ENCODE measurements around the gene HTR3C.
A peak's percentile ranks its signal among the peaks of the same experiment; 100 is the strongest.
"Not testable (repeated sequence)": the region's sequence is repeated elsewhere in the genome, so short reads cannot be mapped to it uniquely, and the experiment has no call there.

The HTR3C gene, protein sequence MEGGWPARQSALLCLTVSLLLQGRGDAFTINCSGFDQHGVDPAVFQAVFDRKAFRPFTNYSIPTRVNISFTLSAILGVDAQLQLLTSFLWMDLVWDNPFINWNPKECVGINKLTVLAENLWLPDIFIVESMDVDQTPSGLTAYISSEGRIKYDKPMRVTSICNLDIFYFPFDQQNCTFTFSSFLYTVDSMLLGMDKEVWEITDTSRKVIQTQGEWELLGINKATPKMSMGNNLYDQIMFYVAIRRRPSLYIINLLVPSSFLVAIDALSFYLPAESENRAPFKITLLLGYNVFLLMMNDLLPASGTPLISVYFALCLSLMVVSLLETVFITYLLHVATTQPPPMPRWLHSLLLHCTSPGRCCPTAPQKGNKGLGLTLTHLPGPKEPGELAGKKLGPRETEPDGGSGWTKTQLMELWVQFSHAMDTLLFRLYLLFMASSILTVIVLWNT

DNA sequence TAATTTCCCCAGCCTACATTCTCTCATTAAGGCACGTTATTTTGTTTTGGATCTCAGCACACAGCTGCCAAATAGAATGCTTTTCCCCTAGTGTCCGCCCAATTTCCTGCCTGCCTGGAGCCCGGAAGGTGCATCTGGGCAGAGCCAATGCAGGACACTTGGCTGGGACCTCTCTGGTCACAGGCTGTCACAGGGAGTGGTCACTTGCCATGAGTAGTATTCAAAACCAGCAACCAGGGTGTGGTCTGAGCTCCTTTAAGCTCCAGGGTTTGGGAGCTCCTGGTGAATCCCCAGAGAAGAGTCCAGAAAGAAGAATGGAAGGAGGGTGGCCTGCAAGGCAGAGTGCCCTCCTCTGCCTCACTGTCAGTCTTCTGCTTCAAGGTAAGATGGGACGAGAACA lies at the start of gene HTR3C:
TSS of gene HTR3C (plus strand) at position 281 of the 400 bp plus-strand sequence. CDS start at position 315, 34 bp downstream.
- no peak for DNase-seq

DNA sequence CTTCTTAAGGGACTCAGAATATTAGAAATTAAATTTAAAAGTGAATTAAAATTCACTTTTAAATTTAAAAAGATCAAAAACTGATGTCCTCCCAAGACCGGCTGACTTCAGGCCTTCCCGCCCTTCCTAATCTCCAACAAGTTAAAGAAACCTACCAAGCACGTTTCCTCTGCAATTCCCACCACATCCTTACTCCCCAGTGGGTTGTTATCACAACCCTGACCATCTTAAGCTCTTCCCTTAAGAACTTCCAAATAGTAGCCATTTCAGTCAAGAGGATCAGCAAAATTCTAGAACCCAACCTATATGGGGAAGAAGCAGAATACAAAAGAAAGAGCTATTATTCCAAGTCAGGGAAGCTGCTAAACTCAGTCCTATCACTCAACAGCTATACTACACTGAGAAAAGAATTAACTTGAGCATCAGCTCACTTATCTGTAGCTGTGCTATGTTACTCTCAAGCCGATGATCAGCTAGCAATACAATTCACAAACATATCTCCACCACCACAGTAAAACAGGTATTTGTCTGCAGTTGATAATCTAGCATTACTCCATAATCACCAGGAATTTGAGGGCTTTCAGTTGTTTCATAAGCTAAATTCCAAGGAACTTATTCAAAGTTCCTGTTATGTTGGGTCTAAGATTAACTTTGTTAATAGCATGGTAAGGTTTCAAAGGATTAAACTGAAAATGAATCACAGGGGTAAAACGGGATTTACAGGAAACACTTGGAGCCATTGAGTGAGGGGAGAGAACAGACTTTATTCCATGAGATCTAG lies 49.5 kb upstream of the HTR3C start:
- DNase-seq = no peak

DNA sequence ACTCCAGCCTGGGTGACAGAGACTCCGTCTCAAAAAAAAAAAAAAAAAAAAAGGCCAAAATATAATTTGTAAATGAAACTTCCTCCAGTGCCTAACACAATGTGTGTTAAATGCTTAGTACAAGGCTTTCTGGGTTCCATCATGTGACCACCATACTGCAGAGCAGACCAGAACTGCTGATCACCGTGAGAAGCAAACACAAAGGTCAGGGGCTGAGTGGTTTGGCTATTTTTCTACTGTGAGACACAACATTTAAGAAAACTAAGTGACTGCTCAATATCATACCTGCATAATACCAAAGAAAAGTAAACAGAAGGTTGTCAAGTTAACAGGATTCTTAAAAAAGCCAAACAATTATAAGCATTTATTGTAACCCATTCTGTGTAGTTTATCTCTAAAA lies 48.4 kb upstream of the HTR3C start:
- no peak for DNase-seq

DNA sequence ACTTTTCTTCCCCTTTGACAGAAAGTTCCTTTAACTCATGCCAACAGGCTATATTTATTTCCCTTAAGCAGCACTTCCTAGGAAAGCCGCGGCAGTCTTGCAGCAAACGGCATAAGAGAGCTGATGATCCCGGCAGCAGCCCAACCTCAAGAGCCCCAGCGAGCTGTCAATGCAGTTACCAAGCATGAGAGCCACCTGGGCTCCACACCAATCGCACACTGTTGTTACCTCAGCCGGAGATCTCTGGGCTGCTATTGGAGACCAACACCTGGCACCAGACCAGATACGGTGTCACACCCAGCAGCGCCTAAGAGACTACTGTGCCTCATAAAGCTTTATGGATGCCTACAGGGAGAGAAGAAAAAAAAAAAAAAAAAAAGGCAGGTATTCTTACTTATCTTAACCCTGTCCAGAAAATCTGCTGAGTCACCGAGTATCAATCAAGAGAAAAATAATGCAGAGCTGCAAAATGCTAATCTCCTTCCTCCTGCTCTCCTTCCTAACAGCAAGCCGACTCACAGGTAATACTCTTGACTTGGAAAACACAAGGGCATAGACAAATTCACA lies 46.8 kb upstream of the HTR3C start:
- peak; percentile 98 for DNase-seq

DNA sequence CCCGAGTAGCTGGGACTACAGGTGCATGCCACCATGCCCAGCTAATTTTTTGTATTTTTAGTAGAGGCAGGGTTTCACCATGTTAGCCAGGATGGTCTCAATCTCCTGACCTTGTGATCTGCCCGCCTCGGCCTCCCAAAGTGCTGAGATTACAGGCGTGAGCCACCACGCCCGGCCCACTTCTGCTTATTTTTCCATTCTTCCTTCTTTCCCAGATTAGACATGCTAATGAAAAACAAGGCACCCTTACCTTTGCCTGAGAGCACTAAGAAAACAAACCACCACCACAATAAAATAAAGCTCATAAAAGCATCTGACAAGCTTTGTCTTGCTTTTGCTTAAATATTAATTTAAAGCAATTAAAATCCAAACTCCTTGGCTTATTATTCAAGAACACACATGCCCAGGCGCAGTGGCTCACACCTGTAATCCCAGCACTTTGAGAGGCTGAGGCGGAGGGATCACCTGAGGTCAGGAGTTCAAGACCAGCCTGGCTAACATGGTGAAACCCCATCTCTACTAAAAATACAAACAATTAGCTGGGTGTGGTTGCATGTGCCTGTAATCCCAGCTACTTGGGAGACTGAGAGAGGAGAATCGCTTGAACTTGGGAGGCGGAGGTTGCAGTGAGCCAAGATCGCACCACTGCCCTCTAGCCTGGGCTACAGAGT lies 45.6 kb upstream of the HTR3C start:
- DNase-seq = not testable (repeated sequence)

DNA sequence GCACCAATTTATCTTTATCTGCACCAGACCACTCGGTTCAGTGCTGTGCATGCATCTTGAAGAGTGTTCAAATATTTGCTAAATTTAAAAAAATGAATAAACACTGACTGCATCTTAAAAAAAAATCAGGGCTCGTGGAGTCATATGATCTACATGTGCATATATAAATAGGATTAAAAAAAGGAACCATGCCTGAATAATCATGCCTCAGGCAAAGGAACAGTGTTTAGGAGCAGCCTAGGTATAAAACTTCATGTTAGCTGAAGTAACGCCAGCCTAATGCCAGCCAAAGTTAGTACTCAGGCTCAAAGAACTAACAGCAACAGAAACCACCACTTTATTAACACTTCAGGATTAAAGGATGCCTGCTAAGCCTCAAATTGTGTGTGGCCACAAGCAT lies 44.7 kb upstream of the HTR3C start:
- no peak for DNase-seq

DNA sequence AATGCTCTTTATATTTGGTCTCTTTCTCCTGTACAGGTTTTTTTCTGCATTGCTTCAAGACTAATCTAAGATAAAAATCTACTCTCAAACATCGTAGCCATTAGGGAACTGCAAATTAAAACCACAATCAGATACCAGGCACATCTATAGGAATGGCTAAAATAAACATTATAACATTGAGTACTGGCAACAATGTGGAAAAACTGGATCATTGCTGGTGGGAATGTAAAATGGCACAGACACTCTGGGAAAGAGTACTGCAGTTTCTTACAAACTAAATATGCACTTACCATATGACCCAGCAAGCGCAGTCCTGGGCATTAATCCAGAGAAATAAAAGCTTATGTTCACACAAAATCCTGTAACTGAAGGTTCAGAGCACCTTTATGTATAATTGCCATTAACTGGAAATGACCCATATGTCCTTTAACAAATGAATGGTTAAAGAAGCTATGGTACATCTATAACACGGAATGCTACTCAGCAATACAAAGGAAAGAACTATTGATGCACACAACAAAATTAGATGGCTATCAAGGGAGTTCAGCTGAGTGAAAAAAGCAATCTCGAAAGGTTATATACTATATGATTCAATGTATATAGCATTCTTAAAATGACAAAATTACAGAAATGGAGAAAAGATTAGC lies 41.5 kb upstream of the HTR3C start:
- DNase-seq = no peak

DNA sequence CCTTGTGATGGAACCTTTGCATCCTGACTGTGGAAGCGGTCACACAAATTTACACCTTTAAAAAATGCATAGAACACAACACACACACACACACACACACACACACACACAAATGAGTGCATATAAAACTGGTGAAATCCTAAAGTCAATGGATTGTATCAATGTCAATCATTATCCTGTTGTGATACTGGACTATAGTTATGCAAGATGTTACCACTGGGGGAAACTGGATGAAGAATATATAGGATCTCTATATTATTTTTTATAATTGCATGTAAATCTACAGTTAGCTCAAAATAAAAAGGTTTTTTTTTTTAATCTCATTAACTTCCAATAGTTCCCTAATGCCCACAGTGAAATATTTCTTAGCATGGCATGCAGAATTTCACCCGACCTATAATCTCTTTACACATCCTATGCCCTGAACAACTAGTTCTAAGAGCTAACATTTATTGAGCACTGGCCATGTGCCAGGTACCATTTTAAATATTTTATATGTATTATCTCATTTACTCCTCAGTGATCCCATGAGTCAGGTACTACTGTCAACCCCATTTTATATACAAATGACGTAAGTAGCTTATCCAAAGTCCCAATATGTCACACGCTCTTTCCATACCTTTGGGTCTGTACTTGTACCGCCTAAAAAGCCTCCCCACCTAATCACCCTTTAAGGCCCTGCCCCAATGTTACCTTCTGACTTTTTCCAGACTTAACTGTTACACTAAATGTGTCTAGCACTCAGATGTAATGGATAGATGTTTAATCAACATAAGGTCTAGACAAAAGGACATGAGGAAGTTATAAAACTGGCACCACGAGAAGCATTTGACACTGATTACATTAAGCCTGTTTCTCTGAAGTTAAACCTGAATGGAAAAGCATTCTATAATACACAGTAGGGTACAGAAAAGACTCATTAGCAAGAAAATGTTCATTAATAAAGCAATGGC lies 40.6 kb upstream of the HTR3C start:
- DNase-seq = no peak

DNA sequence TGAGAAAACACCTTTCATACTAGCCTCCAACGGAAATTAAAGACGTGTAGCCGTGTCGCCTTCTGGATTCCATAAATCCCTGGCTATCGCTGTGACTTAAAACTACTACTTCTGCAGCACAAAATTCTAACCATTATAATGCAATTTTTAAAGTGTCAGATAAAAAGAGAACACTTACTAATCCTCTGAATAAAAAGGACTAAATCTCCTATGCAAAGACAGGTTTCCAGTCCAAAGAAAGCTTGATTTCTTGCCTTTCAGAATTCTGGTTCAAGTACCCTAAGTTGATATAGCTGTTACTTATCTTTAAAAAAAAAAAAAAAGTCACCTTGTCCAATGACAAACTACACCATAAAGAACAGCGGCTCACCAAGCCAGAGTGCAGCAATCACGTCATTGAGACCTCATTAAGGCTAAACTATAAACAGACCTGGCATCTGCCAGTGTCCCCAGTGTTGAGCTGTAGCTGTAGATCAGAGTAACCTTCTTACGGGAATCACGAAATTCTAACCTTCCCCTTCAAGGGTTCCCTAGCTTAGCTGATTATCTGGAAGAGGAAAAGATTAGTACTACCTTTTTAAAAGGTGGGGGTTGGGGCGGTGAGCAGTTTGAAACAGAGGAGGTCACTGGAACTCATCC lies 37.3 kb upstream of the HTR3C start:
- DNase-seq = no peak

DNA sequence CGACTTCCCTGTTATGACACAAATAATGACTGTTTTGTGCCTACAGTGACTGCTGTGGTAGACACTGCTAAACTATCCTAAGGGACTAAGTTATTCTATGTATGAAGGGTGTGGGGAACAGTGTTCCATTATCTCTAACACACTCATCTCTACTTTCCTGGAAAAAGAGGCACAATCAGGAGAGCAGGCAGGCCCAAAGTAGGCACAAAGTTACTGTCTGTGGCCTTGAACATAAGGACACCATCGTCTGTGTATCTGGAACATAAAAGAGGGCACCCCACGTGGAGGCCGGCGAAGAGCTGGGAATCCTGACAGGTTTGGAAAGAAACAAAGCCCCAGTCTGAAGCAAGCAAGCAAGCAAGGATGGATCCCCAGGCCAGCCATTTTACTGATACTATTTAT lies 36.7 kb upstream of the HTR3C start:
- DNase-seq = no peak

DNA sequence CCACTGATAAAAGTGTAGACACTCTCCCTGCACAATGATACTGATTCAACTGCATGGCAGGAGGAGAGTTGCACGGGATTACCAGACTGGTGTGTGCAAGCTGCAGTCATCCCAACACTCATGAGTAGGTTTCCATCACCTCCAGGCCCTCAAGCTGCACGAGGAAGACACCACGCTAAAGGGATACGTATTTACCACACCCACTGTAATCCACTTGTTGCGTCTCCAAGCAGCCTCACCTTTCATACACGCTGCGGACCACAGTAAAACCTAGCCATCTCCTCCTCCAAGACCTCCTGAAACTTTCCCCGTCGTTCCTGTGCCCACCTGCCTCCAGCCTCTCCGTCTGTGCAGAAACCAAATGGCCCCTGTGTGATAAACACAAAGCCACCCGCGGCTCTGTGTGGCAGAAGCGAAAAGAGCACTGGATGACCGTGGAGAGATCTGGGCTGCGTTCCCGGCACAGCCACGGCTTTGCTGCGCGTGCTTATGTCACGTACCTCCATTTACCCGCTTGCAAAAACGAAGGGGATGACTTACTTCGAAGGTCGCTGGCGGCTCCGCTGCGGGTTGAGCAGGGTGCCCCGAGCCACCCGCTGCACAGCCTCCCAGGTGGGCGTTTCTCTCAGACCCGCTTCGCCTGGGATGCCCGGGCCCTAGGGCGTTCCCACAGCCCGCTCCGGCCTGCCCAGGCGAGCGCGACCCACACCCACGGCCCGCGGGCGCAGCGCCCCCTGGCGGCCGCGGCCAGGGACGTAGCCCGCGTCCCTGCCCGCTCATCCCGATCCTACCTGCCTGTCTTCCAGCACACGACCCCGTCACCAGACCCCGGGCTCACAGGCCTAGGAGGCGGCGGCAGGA lies 35.8 kb upstream of the HTR3C start:
- DNase-seq = peak; percentile 73

DNA sequence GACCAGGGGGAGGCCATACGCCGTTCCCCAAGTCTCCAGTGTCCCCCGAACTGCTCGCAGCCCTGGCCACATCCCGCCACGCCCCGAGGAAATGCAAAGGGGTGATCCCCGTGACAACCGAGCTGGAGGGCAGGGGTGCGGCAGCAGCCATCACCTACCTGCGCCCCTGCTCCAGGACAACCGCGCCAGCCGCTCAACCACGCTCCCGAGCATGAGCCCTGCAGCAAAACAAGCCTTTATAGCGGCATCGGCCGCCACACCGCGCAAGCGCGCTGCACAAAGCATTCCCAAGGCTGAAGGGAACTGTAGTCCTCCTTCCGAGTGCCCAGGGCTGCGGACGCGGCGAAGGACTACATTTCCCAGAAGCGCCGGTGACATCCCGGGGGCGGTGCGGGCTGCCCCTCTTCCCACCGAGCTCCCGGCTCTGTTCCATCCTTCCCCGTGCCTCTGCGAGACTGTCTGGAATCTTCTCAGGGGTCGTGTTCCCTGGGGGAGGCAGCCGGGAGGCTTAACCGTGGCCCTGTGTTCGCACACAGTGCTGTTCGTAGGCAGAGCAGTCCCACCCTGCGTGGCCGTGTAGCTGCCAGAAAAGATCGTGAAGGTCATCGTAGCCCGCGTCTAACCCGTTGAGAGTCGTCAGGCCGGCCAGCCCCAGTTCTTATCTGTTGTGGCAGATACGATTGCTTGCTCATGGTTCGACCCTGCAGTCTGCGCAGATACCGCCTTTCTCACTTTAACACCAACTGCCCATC lies 35.0 kb upstream of the HTR3C start, which contains the start of gene ABCC5:
TSS of gene ABCC5 (minus strand) at position 213 of the 752 bp plus-strand sequence. CDS start 3,492 bp downstream, outside the sequence.
- DNase-seq = peak; percentile 98

DNA sequence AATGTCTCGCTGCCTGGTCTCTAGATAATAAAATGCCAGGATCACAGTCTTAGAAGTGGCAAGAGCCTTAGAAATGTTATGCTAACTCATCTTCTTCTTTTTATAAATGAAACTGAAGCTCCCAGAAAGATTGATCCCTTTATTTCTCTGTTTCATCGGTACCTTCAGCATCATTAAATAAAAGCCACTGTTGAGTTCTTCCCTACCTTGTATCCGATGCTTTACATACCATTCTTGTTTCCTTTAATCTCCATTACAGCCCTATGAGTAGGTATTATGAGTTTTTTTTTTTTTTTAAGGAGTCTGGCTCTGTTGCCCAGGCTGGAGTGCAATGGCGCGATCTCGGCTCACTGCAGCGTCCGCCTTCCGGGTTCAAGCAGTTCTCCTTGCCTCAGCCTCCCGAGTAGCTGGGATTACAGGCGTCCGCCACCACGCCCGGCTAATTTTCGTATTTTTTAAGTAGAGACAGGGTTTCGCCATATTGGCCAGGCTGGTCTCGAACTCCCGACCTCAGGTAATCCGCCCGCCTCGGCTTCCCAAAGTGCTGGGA lies 34.3 kb upstream of the HTR3C start:
- DNase-seq = no peak

DNA sequence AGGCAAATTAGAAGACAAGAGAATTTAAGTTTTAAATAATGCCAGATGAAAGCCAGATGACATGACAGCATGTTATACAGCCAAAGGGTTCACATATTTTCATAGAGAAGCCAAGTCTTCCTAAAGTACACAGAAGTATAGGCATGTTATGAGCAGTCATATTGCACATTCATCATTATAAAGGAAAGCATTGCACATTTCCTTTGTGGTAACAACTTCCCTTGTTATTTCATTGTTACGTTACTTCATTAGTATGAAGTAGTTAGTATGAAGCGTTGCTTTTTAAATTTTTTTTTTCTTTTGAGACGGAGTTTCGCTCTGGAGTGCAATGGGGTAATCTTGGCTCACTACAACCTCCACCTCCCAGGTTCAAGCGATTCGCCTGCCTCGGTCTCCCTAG lies 30.5 kb upstream of the HTR3C start:
- DNase-seq = no peak

DNA sequence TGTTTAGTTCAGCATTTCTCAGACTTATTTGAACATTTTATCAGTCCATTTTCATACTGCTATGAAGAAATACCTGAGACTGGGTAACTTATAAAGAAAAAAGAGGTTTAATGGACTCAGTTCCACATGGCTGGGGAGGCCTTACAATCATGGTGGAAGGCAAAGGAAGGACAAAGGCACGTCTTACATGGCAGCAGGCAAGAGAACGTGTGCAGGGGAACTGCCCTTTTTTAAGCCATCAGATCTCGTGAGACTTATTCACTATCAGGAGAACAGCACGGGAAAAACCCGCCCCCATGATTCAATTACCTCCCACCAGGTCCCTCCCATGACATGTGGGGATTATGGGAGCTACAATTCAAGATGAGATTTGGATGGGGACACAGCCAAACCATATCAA lies 27.6 kb upstream of the HTR3C start:
- not testable (repeated sequence) for DNase-seq

DNA sequence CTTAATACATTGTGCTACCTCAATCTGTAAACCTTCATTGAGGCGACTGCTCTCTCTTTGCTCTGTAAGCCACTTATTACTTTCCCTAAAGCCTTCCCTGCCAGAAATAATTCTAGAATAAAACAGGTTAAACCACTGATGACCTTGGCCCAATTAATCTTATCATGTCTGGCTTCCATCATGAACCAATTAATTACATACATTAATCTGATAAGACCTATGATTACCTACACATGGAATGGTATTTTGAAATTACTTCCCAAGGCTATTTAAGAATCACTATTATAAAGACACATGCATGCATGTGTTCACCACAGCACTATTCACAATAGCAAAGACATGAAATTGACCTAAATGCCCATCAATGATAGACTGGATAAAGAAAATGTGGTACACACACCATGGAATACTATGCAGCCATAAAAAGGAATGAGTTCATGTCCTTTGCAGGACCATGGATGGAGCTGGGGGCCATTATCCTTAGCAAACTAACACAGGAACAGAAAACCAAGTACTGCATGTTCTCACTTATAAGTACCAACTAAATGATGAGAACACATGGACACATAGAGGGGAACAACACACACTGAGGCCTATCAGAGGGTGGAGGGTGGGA lies 24.5 kb upstream of the HTR3C start:
- DNase-seq = not testable (repeated sequence)

DNA sequence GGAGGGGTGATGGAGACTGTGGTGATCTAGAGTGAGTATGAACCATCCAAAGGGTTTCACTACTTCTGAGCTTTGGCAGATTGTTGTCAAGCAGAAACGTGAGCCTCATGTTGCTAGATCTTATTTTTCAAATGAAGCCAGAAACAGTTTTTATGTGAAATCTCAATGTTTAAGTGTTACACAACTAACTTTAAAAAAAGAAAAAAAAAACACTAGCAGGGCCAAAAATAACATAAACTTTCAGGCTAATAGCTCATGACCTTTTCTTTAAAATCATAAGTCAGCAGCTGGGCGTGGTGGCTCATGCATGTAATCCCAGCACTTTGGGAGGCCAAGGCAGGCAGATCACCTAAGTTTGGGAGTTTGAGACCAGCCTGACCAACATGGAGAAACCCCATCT lies 23.4 kb upstream of the HTR3C start:
- no peak for DNase-seq

DNA sequence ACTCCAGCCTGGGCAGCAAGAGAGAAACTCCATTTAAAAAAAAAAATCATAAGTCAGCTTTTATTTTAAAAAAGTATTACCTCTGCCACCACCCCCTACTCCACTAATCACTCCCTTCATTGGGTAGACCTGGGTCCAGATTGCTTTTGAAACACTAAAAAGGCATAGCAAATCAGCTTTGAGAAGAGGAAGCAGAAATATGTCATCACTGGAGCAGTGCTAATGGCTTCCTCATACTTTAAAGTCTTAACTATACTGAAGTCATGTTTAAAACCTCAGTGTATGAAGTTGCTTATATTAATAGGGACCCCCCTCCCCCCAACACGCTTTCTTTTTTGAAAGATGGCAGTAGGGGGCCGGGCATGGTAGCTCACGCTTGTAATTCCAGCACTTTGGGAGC lies 22.3 kb upstream of the HTR3C start:
- DNase-seq = no peak

Measured in NCI-H345 (cell line).